ENCODE results near the gene HOXD10.

The HOXD10 gene

DNA sequence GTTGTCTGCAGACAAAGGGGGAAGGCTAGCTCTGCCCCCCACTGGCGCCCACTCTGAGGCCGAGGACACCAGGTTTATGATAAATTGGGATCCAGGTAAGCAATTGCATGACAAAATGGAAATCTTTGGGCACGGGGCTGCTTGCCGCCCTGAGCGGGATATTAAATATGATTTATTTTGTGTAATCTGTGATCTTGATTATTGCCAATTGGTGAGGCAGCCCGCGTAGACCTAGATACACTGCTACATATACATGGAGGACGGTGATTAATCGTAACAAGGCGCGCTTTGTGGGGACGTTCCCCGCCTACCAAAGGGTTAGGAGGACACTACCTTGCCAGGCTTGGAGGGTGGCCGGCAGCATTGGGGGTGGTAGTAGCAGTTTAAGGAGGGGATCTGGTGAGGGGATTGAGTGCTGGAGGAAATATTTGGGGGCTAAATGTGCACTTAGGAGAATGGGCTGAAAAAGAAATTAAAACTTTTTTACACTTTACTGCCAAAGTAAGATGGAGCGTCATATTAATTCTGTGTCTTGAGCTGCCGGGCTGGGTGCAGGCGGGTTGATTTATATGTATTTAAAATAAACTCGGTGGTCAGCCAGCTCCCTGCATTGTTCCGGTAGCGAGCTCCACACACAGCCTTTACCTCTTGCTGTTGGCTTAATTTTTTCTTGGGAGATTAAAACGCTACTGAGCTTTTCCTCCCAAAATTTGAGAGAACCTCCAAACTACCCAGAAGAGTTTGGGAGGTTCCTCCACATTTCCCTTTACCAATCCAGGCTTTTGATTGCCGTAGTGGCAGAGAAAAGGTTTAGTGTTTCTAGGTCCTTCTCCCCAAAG is 44.6 kb downstream of the HOXD10 start:
- no peak overlapping the region for H3K27ac Mint-ChIP-seq
- H3K27me3 Mint-ChIP-seq: peaks cover 97% of the 10 kb centered on the region
- intact Hi-C loops (cut with micrococcal nuclease): no loop called here
- no peaks in the 10 kb centered on the region for H3K9me3 Mint-ChIP-seq
- no peak overlapping the region for H3K4me3 Mint-ChIP-seq
- no peaks in the 10 kb centered on the region for H3K36me3 Mint-ChIP-seq (ENCODE audit: low read depth)
- H3K4me1 Mint-ChIP-seq (ENCODE audit: low read depth): peaks cover 5% of the 10 kb centered on the region

DNA sequence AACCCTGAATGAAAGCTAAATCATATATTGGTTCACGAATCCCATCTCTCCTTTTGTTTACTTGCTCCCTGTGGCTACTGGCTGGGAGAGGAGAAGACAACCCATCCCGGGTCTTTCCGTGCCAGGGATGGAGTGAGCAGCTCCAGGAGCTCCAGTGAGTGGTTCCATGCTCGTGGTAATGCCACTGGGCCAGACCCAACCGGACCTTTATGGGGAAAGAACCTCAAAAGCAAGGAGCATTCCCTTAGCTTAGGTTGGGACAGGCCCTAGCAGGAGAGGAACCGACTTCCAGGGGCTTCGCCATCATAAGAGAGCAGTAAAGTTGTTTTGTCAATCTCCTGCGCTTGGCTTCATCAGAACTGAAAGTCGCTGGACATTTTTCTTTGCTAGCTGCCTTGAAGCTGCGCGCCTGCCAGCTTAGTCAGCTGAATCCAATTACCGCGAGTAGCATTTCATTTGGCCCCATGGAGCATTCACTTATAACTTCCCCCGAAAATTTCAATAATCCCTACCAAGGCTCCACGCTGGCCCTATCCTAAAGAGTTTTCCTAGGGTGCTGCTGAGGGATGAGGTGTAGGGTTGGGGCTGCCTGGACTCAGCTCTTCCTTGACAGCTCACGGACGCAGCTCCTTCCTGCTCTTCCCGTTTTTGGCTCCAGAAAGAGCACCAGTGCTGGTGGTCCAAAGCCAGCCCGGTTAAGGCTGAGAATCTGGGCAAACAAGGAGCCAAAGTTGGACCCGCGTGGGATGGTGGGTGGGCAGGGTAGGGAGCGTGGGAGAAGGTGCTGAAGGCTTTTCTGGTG is 45.4 kb downstream of the HOXD10 start:
- Mint-ChIP-seq H3K9me3 (no peaks in the 10 kb centered on the region), H3K27ac (no peak overlapping the region)
- intact Hi-C loops (cut with micrococcal nuclease): no loop called here

GRCh38 chr2:176162911-176163671 is 46.5 kb downstream of the HOXD10 start:
- Mint-ChIP-seq H3K4me1 (ENCODE audit: low read depth) (no peaks in the 10 kb centered on the region), H3K27me3 (peaks cover 99% of the 10 kb centered on the region), H3K9me3 (no peaks in the 10 kb centered on the region), H3K27ac (no peak overlapping the region), H3K4me3 (no peak overlapping the region), H3K36me3 (ENCODE audit: low read depth) (no peaks in the 10 kb centered on the region)
- intact Hi-C loops (cut with micrococcal nuclease): no loop called here

More for the DNA sequence above, 45.4 kb downstream of the HOXD10 start:
- Mint-ChIP-seq H3K4me1 (ENCODE audit: low read depth) (peaks cover 5% of the 10 kb centered on the region), H3K36me3 (ENCODE audit: low read depth) (no peaks in the 10 kb centered on the region), H3K27me3 (peaks cover 96% of the 10 kb centered on the region), H3K4me3 (no peak overlapping the region)

DNA sequence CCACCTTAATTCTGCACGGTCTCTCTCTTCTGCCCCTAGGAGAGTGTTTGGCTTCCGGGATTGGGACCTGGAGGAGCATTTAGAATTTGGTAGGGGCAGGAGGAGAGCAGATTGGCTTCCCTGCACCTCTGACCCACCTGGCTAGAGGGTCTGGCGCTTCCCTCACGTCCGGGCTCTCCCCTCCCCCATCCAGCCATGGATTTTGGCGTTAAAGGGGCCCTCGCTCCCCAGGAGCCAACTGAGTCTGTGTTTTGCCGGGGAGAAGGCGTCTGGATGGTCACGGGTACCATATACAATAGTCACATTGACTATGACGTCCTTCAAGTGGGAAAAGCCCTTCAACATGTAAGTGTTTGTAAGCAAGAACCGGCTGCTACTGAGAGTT is 47.1 kb downstream of the HOXD10 start:
- Mint-ChIP-seq H3K4me1 (ENCODE audit: low read depth) (no peaks in the 10 kb centered on the region), H3K27ac (no peak overlapping the region), H3K36me3 (ENCODE audit: low read depth) (no peaks in the 10 kb centered on the region), H3K27me3 (peaks cover 97% of the 10 kb centered on the region), H3K4me3 (no peak overlapping the region), H3K9me3 (no peaks in the 10 kb centered on the region)
- intact Hi-C loops (cut with micrococcal nuclease): no loop called here

- Mint-ChIP-seq H3K4me1 (ENCODE audit: low read depth) (no peaks in the 10 kb centered on the region), H3K36me3 (ENCODE audit: low read depth) (no peaks in the 10 kb centered on the region), H3K27me3 (peaks cover 96% of the 10 kb centered on the region), H3K4me3 (no peak overlapping the region), H3K27ac (no peak overlapping the region), H3K9me3 (no peaks in the 10 kb centered on the region)
- intact Hi-C loops (cut with micrococcal nuclease): no loop called here
Measured at GRCh38 chr2:176164201-176164600, 47.6 kb downstream of the HOXD10 start.

GRCh38 chr2:176164611-176165369 is 48.2 kb downstream of the HOXD10 start:
- Mint-ChIP-seq H3K9me3 (no peaks in the 10 kb centered on the region), H3K4me1 (ENCODE audit: low read depth) (no peaks in the 10 kb centered on the region), H3K4me3 (no peak overlapping the region), H3K27me3 (peaks cover 96% of the 10 kb centered on the region), H3K27ac (no peak overlapping the region), H3K36me3 (ENCODE audit: low read depth) (no peaks in the 10 kb centered on the region)
- intact Hi-C loops (cut with micrococcal nuclease): no loop called here

- no peak overlapping the region for H3K27ac Mint-ChIP-seq
- H3K36me3 Mint-ChIP-seq (ENCODE audit: low read depth): no peaks in the 10 kb centered on the region
- intact Hi-C loops (cut with micrococcal nuclease): no loop called here
Measured at GRCh38 chr2:176165370-176166050, 48.9 kb downstream of the HOXD10 start.

DNA sequence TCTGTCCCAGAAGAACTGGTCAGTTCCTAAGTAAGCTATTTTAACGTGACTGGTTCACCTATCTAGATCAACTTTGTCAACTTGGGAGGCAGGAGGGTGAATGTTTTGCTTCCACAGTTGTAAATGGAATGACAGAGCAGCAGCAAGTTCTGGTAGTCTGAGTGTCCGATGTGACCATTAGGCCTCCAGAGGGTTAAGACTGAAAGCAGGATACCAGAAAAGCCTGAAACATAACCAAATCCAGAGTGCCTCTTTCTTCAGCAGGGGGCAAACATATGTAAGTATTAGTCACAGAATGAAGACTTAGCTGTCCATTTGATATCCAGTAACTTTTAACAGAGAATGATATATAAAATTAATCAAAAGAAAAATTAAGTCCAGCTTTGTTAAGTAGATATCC is 49.7 kb downstream of the HOXD10 start:
- H3K9me3 Mint-ChIP-seq: no peaks in the 10 kb centered on the region
- no peaks in the 10 kb centered on the region for H3K4me1 Mint-ChIP-seq (ENCODE audit: low read depth)
- H3K36me3 Mint-ChIP-seq (ENCODE audit: low read depth): no peaks in the 10 kb centered on the region
- intact Hi-C loops (cut with micrococcal nuclease): no loop called here
- no peak overlapping the region for H3K27ac Mint-ChIP-seq
- no peak overlapping the region for H3K4me3 Mint-ChIP-seq
- H3K27me3 Mint-ChIP-seq: peaks cover 94% of the 10 kb centered on the region

More at GRCh38 chr2:176165370-176166050, 48.9 kb downstream of the HOXD10 start:
- Mint-ChIP-seq H3K4me1 (ENCODE audit: low read depth) (no peaks in the 10 kb centered on the region), H3K9me3 (no peaks in the 10 kb centered on the region), H3K4me3 (no peak overlapping the region), H3K27me3 (peaks cover 94% of the 10 kb centered on the region)

DNA sequence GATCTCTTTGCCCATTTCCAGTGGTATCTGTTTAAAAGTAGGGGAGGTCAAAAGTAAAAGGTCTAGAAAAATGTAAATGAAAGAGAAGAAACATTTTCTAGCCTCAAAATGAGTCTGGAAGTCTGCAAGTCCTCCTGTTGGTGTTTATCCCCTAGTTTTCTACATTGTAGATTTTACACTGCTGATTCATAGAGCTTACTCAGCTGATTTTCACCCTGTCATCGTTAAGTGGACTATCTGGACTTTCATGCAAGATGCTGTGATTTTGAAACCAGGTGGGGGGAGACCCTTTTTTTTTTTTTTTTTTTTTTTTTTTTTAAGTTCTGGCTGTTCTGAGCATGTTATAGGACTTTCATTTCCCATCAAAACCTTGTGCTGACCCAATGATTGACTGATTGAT is 50.8 kb downstream of the HOXD10 start:
- no peak overlapping the region for H3K4me3 Mint-ChIP-seq
- no peak overlapping the region for H3K27ac Mint-ChIP-seq
- H3K27me3 Mint-ChIP-seq: peaks cover 94% of the 10 kb centered on the region
- no peaks in the 10 kb centered on the region for H3K9me3 Mint-ChIP-seq
- no peaks in the 10 kb centered on the region for H3K36me3 Mint-ChIP-seq (ENCODE audit: low read depth)
- no peaks in the 10 kb centered on the region for H3K4me1 Mint-ChIP-seq (ENCODE audit: low read depth)
- intact Hi-C loops (cut with micrococcal nuclease): no loop called here

- Mint-ChIP-seq H3K27me3 (peaks cover 93% of the 10 kb centered on the region), H3K36me3 (ENCODE audit: low read depth) (no peaks in the 10 kb centered on the region), H3K4me1 (ENCODE audit: low read depth) (no peaks in the 10 kb centered on the region), H3K4me3 (no peak overlapping the region), H3K9me3 (no peaks in the 10 kb centered on the region), H3K27ac (no peak overlapping the region)
- intact Hi-C loops (cut with micrococcal nuclease): no loop called here
Measured at GRCh38 chr2:176169181-176169580, 52.6 kb downstream of the HOXD10 start.
